HepG2 (cell line): ENCODE results near the gene FAM169A. TPM values are rescaled to one million over a fixed set of nuclear protein-coding genes. Genes with fewer than 3 reads are reported as not detected.
A peak's percentile ranks its signal among the peaks of the same experiment; 100 is the strongest.

Experiments
- ELF3 ChIP-seq: IDR thresholded peaks from 2 replicates; pipeline ENCODE4 v1.6.1; 2016; ENCODE audit warnings: missing genetic modification reagents, missing compliant biosample characterization
- HDAC2 ChIP-seq: sonication (generic); formaldehyde crosslinking; IDR thresholded peaks from 2 replicates; pipeline ENCODE4 v1.4.0; 2020; ENCODE audit warnings: missing genetic modification reagents
- HOMEZ ChIP-seq: IDR thresholded peaks from 2 replicates; pipeline ENCODE4 v1.6.1; 2016; ENCODE audit warnings: low read depth
- MED1 ChIP-seq: sonication (generic); formaldehyde crosslinking; IDR thresholded peaks from 2 replicates; pipeline ENCODE4 v1.4.0; 2020; ENCODE audit warnings: missing genetic modification reagents
- MED13 ChIP-seq: sonication (generic); formaldehyde crosslinking; IDR thresholded peaks from 2 replicates; pipeline ENCODE4 v1.5.0; 2020; ENCODE audit warnings: missing genetic modification reagents
- NCOA2 ChIP-seq: sonication (generic); formaldehyde crosslinking; IDR thresholded peaks from 2 replicates; pipeline ENCODE4 v1.8.0; 2022; ENCODE audit warnings: inconsistent platforms
- NCOR1 ChIP-seq: fragments of 200-600 bp; sonication (generic); IDR thresholded peaks from 2 replicates; pipeline ENCODE4 v1.7.0; 2017; ENCODE audit warnings: antibody characterized with exemption, low read length, borderline replicate concordance
- NFIC ChIP-seq: IDR thresholded peaks from 2 replicates; pipeline ENCODE4 v1.6.1; 2012; ENCODE audit warnings: mild to moderate bottlenecking, low read length, inconsistent platforms
- NR1H2 ChIP-seq: sonication (generic); formaldehyde crosslinking; IDR thresholded peaks from 2 replicates; pipeline ENCODE4 v1.8.1; 2022; ENCODE audit warnings: low read depth, missing genetic modification reagents, borderline replicate concordance
- PBX2 ChIP-seq: IDR thresholded peaks from 2 replicates; pipeline ENCODE4 v1.6.1; 2016; ENCODE audit warnings: control low read depth
- PHF21A ChIP-seq: sonication (generic); formaldehyde crosslinking; IDR thresholded peaks from 2 replicates; pipeline ENCODE4 v1.5.0; 2020; ENCODE audit warnings: mild to moderate bottlenecking, missing genetic modification reagents
- SALL2 ChIP-seq: sonication (generic); formaldehyde crosslinking; IDR thresholded peaks from 2 replicates; pipeline ENCODE4 v1.8.1; 2023; ENCODE audit warnings: mild to moderate bottlenecking, missing genetic modification reagents, inconsistent platforms
- SOX13 ChIP-seq, 3 experiments: fragments of 450-650 bp in 1 of 3; sonication (generic) in 1 of 3; formaldehyde crosslinking in 1 of 3; IDR thresholded peaks in 2 of 3; conservative IDR thresholded peaks in 1 of 3; 2 replicates each; pipeline versions ENCODE4 v1.5.0 to v1.6.1; 2016 to 2020; ENCODE audit warnings: antibody characterized with exemption in 1 of 3, mild to moderate bottlenecking in 1 of 3, missing compliant biosample characterization in 1 of 3, missing genetic modification reagents in 1 of 3, moderate library complexity in 1 of 3
- SRSF1 ChIP-seq: fragments of 200-400 bp; formaldehyde crosslinking; optimal IDR thresholded peaks from 2 replicates; pipeline ENCODE3; 2017; ENCODE audit warnings: mild to moderate bottlenecking, low read depth, low read length, moderate library complexity
- STAT6 ChIP-seq: sonication (generic); formaldehyde crosslinking; IDR thresholded peaks from 2 replicates; pipeline ENCODE4 v1.4.0; 2020; ENCODE audit warnings: missing genetic modification reagents, mild to moderate bottlenecking, borderline replicate concordance
- TBX2 ChIP-seq: sonication (generic); formaldehyde crosslinking; IDR thresholded peaks from 2 replicates; pipeline ENCODE4 v1.5.0; 2020; ENCODE audit warnings: missing genetic modification reagents, mild to moderate bottlenecking, borderline replicate concordance
- YEATS4 ChIP-seq: sonication (generic); formaldehyde crosslinking; IDR thresholded peaks from 2 replicates; pipeline ENCODE4 v1.4.0; 2020; ENCODE audit warnings: missing genetic modification reagents, borderline replicate concordance
- ZNF644 ChIP-seq: IDR thresholded peaks from 2 replicates; pipeline ENCODE4 v1.6.1; 2016; ENCODE audit warnings: low read depth
- ZNF652 ChIP-seq: IDR thresholded peaks from 2 replicates; pipeline ENCODE4 v1.6.1; 2016; ENCODE audit warnings: low read depth, borderline replicate concordance
- polyA plus RNA-seq, 8 experiments: library from polyadenylated mRNA; depleted of rRNA in 3 of 8; stranded (reverse) in 7 of 8; unstranded in 1 of 8; fragments of >200 nt; fragmentation: Illumina TruSeq in 4 of 8; extraction: Trizol in 4 of 8; gene quantifications; 2 replicates each; pipeline versions ENCODE4 v1.2.1 to v1.2.3, GENCODE V29; 2011 to 2016; ENCODE audit warnings: low read depth in 4 of 8, missing spikeins in 1 of 8, mixed read lengths in 1 of 8; ENCODE audit not compliant: insufficient read depth in 1 of 8
- total RNA-seq, 5 experiments: library from RNA; depleted of rRNA; stranded (reverse); fragments of >200 nt; fragmentation: Illumina TruSeq; extraction: Trizol; gene quantifications; 2 replicates each; pipeline ENCODE4 v1.2.3, GENCODE V29; 2016; ENCODE audit warnings: low read depth in 1 of 5
- TF ChIP-seq, protein P1 (sequence below): conservative IDR thresholded peaks from 2 replicates; pipeline ENCODE4 v1.6.1; 2018; ENCODE audit warnings: missing genetic modification reagents
- TF ChIP-seq, protein P2 (sequence below): sonication (generic); formaldehyde crosslinking; IDR thresholded peaks from 2 replicates; pipeline ENCODE4 v1.4.0; 2020; ENCODE audit warnings: missing genetic modification reagents, mild to moderate bottlenecking, borderline replicate concordance

FAM169A gene
- total and polyA plus RNA-seq, 2 of the 13 experiments (the other 11 are each of a cell fraction or from before 2014, with no cell fraction given), result 21.1 to 110 TPM

- TF ChIP-seq STAT6 (CRISPR knock-in tag), result peak; percentile 78; the same call in 1 of the 2 replicates
- TF ChIP-seq TBX2 (CRISPR knock-in tag), result peak; percentile 37; the same call in 1 of the 2 replicates
- TF ChIP-seq, protein P1, sequence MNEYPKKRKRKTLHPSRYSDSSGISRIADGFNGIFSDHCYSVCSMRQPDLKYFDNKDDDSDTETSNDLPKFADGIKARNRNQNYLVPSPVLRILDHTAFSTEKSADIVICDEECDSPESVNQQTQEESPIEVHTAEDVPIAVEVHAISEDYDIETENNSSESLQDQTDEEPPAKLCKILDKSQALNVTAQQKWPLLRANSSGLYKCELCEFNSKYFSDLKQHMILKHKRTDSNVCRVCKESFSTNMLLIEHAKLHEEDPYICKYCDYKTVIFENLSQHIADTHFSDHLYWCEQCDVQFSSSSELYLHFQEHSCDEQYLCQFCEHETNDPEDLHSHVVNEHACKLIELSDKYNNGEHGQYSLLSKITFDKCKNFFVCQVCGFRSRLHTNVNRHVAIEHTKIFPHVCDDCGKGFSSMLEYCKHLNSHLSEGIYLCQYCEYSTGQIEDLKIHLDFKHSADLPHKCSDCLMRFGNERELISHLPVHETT (CRISPR knock-in tag), result no peak
- no peak for TF ChIP-seq NR1H2
- TF ChIP-seq MED13 (CRISPR knock-in tag), result peak; percentile 47; the same call in 1 of the 2 replicates
- TF ChIP-seq ZNF644 (CRISPR knock-in tag), result 0 out of 2 replicates have a peak, but pooled peaks have one; percentile 49
- TF ChIP-seq, protein P2, sequence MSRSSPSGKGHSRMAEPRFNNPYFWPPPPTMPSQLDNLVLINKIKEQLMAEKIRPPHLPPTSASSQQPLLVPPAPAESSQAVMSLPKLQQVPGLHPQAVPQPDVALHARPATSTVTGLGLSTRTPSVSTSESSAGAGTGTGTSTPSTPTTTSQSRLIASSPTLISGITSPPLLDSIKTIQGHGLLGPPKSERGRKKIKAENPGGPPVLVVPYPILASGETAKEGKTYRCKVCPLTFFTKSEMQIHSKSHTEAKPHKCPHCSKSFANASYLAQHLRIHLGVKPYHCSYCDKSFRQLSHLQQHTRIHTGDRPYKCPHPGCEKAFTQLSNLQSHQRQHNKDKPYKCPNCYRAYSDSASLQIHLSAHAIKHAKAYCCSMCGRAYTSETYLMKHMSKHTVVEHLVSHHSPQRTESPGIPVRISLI, result peak; percentile 36; the same call in 1 of the 2 replicates
- TF ChIP-seq ELF3 (CRISPR knock-in tag), result peak; percentile 81
- TF ChIP-seq NCOA2 (CRISPR knock-in tag), result peak; percentile 49
- TF ChIP-seq NCOR1, result no peak
- 0 out of 2 replicates have a peak, but pooled peaks have one; percentile 51 for TF ChIP-seq SALL2 (CRISPR knock-in tag)
- no peak for TF ChIP-seq SRSF1
- peak; percentile 31; the same call in 1 of the 2 replicates for TF ChIP-seq NFIC
- TF ChIP-seq ZNF652 (CRISPR knock-in tag), result peak; percentile 78
- peak; percentile 64 for TF ChIP-seq PHF21A (CRISPR knock-in tag)
- peak; percentile 78 for TF ChIP-seq MED1 (CRISPR knock-in tag)
- peak; percentile 14; the same call in 1 of the 2 replicates for TF ChIP-seq HDAC2 (CRISPR knock-in tag)
- 0 out of 2 replicates have a peak, but pooled peaks have one; percentile 43 for TF ChIP-seq YEATS4
- no peak for TF ChIP-seq PBX2 (CRISPR knock-in tag)
- peak; percentile 33; the same call in 1 of the 2 replicates for TF ChIP-seq HOMEZ (CRISPR knock-in tag)
- no peak for TF ChIP-seq SOX13 (IDR thresholded peaks at IDR 0.05)
- peak in 1 of 2 experiments; percentile 76; a peak in 2 of 4 replicates for TF ChIP-seq SOX13 (CRISPR knock-in tag; conservative IDR thresholded peaks at IDR 0.05 in 1 of 2, IDR thresholded peaks at IDR 0.05 in 1 of 2)
- TF ChIP-seq, all 625 proteins: peak for 77
Measured at GRCh38 chr5:74850030-74850429, 16.2 kb downstream of the FAM169A start (continued).
